Measurements from ENCODE around the gene SLC37A3.

- TF ChIP-seq GATA2 (IDR thresholded peaks at IDR 0.05; ENCODE audit: insufficient read depth, insufficient read length, low read depth, low read length): no peak
- TF ChIP-seq CTCF (IDR thresholded peaks at IDR 0.05; ENCODE audit: extremely low read depth in 1 of 2, insufficient read depth in 1 of 2, low read depth in 1 of 2, low read length in 2 of 2): no peak
- no peak for TF ChIP-seq FOS (IDR thresholded peaks at IDR 0.05; ENCODE audit: borderline replicate concordance, insufficient read depth, low read length)
- no peak for TF ChIP-seq EZH2 (IDR thresholded peaks at IDR 0.05; ENCODE audit: borderline replicate concordance, low read depth, low read length, severe bottlenecking)
- TF ChIP-seq POLR2A (IDR thresholded peaks at IDR 0.05; ENCODE audit: low read depth, low read length): no peak
- TF ChIP-seq MAX (IDR thresholded peaks at IDR 0.05; ENCODE audit: insufficient read depth, insufficient read length): no peak
- TF ChIP-seq MYC (IDR thresholded peaks at IDR 0.05; ENCODE audit: low read depth, low read length): no peak
- TF ChIP-seq JUN (IDR thresholded peaks at IDR 0.05; ENCODE audit: borderline replicate concordance, insufficient read depth, insufficient read length, low read depth): no peak
- TF ChIP-seq POLR2AphosphoS5 (IDR thresholded peaks at IDR 0.05; ENCODE audit: insufficient read depth, low read depth, low read length): no peak
Observed at GRCh38 chr7:140439359-140439758, 41.0 kb upstream of the SLC37A3 start.
